HepG2 (cell line): ENCODE measurements around the gene PLCL1. TPM values are rescaled to one million over a fixed set of nuclear protein-coding genes. Genes with fewer than 3 reads are reported as not detected.

Source experiments
- ATAC-seq: fragments of 200-7000 bp; cut with Tn5 transposase; 3 replicates; pipeline ENCODE4 v1.9.1; 2020; ENCODE audit warnings: mild to moderate bottlenecking, moderate library complexity
- BruUV-seq: library from RNA; stranded (reverse); fragments of 400-500 nt; replicated peaks from 2 replicates; lab custom pipeline; 2021; lab: Mats Ljungman, UMichigan
- CTCF ChIA-PET: fragments of 300-600 bp; formaldehyde crosslinking; extraction: SDS; loops from one replicate; lab custom pipeline; 2021; ENCODE audit warnings: low total read pairs, inconsistent platforms, low intra/inter-chr PET ratio; lab: Yijun Ruan, JAX
- POLR2A ChIA-PET: fragments of 350-600 bp; sonication (Branson Sonifier 250); formaldehyde crosslinking; loops from one replicate; lab custom pipeline; 2020; ENCODE audit warnings: antibody characterized with exemption, inconsistent platforms; lab: Yijun Ruan, JAX
- DNase-seq: peaks from one replicate; pipeline ENCODE4 v3.0.0-alpha.2; 2015; ENCODE audit warnings: low spot score
- FAIRE-seq: peaks from 3 replicates; lab custom pipeline; 2011; peaks lifted over from hg19 to GRCh38; lab: Jason Lieb, UNC
- H2AFZ ChIP-seq: one replicate; pipeline ENCODE4 v1.6.1; 2011; ENCODE audit warnings: low read length, inconsistent platforms
- H3K27ac ChIP-seq: fragments of 300-600 bp; 3 replicates; pipeline ENCODE4 v1.8.0; 2011; ENCODE audit warnings: mixed run types, mild to moderate bottlenecking, mixed read lengths, low read length, inconsistent platforms; ENCODE audit not compliant: insufficient read depth; ENCODE audit errors: extremely low read length
- H3K27me3 ChIP-seq, 2 experiments: fragments of 200-600 bp in 1 of 2; 2 replicates in 1 of 2; 3 replicates in 1 of 2; pipeline versions ENCODE4 v1.6.0 to v1.8.0; 2011; ENCODE audit warnings: low read length in 2 of 2, mild to moderate bottlenecking in 2 of 2, moderate library complexity in 2 of 2, inconsistent platforms in 1 of 2; ENCODE audit not compliant: insufficient read depth in 2 of 2, control insufficient read depth in 1 of 2
- H3K36me3 ChIP-seq, 2 experiments: fragments of 200-600 bp in 1 of 2; replicated peaks in 1 of 2; 2 replicates in 1 of 2; 3 replicates in 1 of 2; pipeline versions ENCODE4 v1.5.1 to v1.8.0; 2011; ENCODE audit warnings: low read length in 2 of 2, inconsistent platforms in 1 of 2; ENCODE audit not compliant: insufficient read depth in 2 of 2, control insufficient read depth in 1 of 2
- H3K4me1 ChIP-seq: 2 replicates; pipeline ENCODE4 v1.5.1; 2012; ENCODE audit warnings: low read length, inconsistent platforms; ENCODE audit not compliant: insufficient read depth
- H3K4me2 ChIP-seq: 2 replicates; pipeline ENCODE4 v1.6.0; 2011; ENCODE audit warnings: low read depth, low read length, inconsistent platforms
- H3K4me3 ChIP-seq, 3 experiments: fragments of 200-600 bp in 1 of 3; sonication (generic), shearing (Covaris generic) in 1 of 3; replicated peaks in 1 of 3; 2 replicates each; pipeline ENCODE4 v1.5.1; 2011 to 2016; ENCODE audit warnings: low read length in 3 of 3, inconsistent platforms in 2 of 3, low read depth in 2 of 3, mild to moderate bottlenecking in 2 of 3, control low read depth in 1 of 3, mixed read lengths in 1 of 3; ENCODE audit not compliant: insufficient read depth in 1 of 3
- H3K79me2 ChIP-seq: one replicate; pipeline ENCODE4 v1.6.1; 2011; ENCODE audit warnings: low read length, inconsistent platforms; ENCODE audit not compliant: insufficient read depth
- H3K9ac ChIP-seq: 2 replicates; pipeline ENCODE4 v1.6.0; 2011; ENCODE audit warnings: mild to moderate bottlenecking, low read depth, low read length, inconsistent platforms; ENCODE audit not compliant: insufficient read depth
- H3K9me3 ChIP-seq: 2 replicates; pipeline ENCODE4 v1.5.1; 2012; ENCODE audit warnings: mild to moderate bottlenecking, low read length
- H4K20me1 ChIP-seq: 2 replicates; pipeline ENCODE4 v1.6.0; 2011; ENCODE audit warnings: inconsistent platforms, mild to moderate bottlenecking, low read length, moderate library complexity; ENCODE audit not compliant: insufficient read depth
- CCDC6 ChIP-seq: sonication (generic); formaldehyde crosslinking; IDR thresholded peaks from 2 replicates; pipeline ENCODE4 v1.8.1; 2022; ENCODE audit warnings: mild to moderate bottlenecking, missing genetic modification reagents, moderate library complexity
- CSRNP1 ChIP-seq: sonication (generic); formaldehyde crosslinking; IDR thresholded peaks from 2 replicates; pipeline ENCODE4 v1.8.1; 2023; ENCODE audit warnings: mild to moderate bottlenecking, missing genetic modification reagents
- DZIP1 ChIP-seq: sonication (generic); formaldehyde crosslinking; IDR thresholded peaks from 2 replicates; pipeline ENCODE4 v1.5.0; 2020; ENCODE audit warnings: mild to moderate bottlenecking, missing genetic modification reagents
- KAT2B ChIP-seq: fragments of 150-350 bp; IDR thresholded peaks from 2 replicates; pipeline ENCODE4 v1.6.1; 2014; ENCODE audit warnings: low read depth, low read length, borderline replicate concordance
- KLF12 ChIP-seq: sonication (generic); formaldehyde crosslinking; IDR thresholded peaks from 2 replicates; pipeline ENCODE4 v1.4.0; 2020; ENCODE audit warnings: missing genetic modification reagents, borderline replicate concordance
- MED13 ChIP-seq: sonication (generic); formaldehyde crosslinking; IDR thresholded peaks from 2 replicates; pipeline ENCODE4 v1.5.0; 2020; ENCODE audit warnings: missing genetic modification reagents
- MTF2 ChIP-seq: sonication (generic); formaldehyde crosslinking; IDR thresholded peaks from 2 replicates; pipeline ENCODE4 v1.5.0; 2020; ENCODE audit warnings: missing genetic modification reagents, borderline replicate concordance
- RARG ChIP-seq: sonication (generic); formaldehyde crosslinking; IDR thresholded peaks from 2 replicates; pipeline ENCODE4 v1.4.0; 2020; ENCODE audit warnings: low read depth, mild to moderate bottlenecking, missing genetic modification reagents
- SMAD3 ChIP-seq: sonication (generic); formaldehyde crosslinking; IDR thresholded peaks from 2 replicates; pipeline ENCODE4 v1.4.0; 2020; ENCODE audit warnings: missing genetic modification reagents
- SMARCE1 ChIP-seq: fragments of 450-650 bp; IDR thresholded peaks from 2 replicates; pipeline ENCODE4 v1.6.1; 2017; ENCODE audit warnings: borderline replicate concordance
- ZNF274 ChIP-seq: sonication (generic); formaldehyde crosslinking; IDR thresholded peaks from 2 replicates; pipeline ENCODE4 v1.5.1; 2020; ENCODE audit warnings: mild to moderate bottlenecking, missing genetic modification reagents
- ZNF501 ChIP-seq: sonication (generic); formaldehyde crosslinking; IDR thresholded peaks from 2 replicates; pipeline ENCODE4 v1.5.1; 2020; ENCODE audit warnings: mild to moderate bottlenecking, moderate library complexity, missing genetic modification reagents
- ZNF549 ChIP-seq: sonication (generic); formaldehyde crosslinking; IDR thresholded peaks from 2 replicates; pipeline ENCODE4 v1.5.0; 2020; ENCODE audit warnings: missing genetic modification reagents
- ZNF781 ChIP-seq: sonication (generic); formaldehyde crosslinking; IDR thresholded peaks from 2 replicates; pipeline ENCODE4 v1.5.1; 2020; ENCODE audit warnings: borderline replicate concordance, mild to moderate bottlenecking, missing genetic modification reagents; ENCODE audit errors: not compliant biosample characterization
- ZSCAN31 ChIP-seq: sonication (generic); formaldehyde crosslinking; IDR thresholded peaks from 2 replicates; pipeline ENCODE4 v1.5.0; 2020; ENCODE audit warnings: low read depth, mild to moderate bottlenecking, missing genetic modification reagents
- WGBS: methylation state at CpG from one replicate; pipeline ENCODE4 v1.1.6; 2017; ENCODE audit warnings: low lambda C conversion rate; 5-methylcytosine and 5-hydroxymethylcytosine counted together
- in situ Hi-C: cut with HindIII; loops from 2 replicates; pipeline ENCODE4 v1.10.0; 2017; ENCODE audit warnings: low pct_unique_long_range_greater_than_20kb; ENCODE audit not compliant: extremely low pct_ligation_motif_present
- intact Hi-C: fragments of 100-400 bp; cut with micrococcal nuclease; formaldehyde crosslinking; loops from one replicate; pipeline ENCODE4 v1.10.0; 2022; ENCODE audit not compliant: unreplicated experiment
- polyA plus RNA-seq, 8 experiments: library from polyadenylated mRNA; depleted of rRNA in 3 of 8; stranded (reverse) in 7 of 8; unstranded in 1 of 8; fragments of >200 nt; fragmentation: Illumina TruSeq in 4 of 8; extraction: Trizol in 4 of 8; gene quantifications; 2 replicates each; pipeline versions ENCODE4 v1.2.1 to v1.2.3, GENCODE V29; 2011 to 2016; ENCODE audit warnings: low read depth in 4 of 8, missing spikeins in 1 of 8, mixed read lengths in 1 of 8; ENCODE audit not compliant: insufficient read depth in 1 of 8
- total RNA-seq, 5 experiments: library from RNA; depleted of rRNA; stranded (reverse); fragments of >200 nt; fragmentation: Illumina TruSeq; extraction: Trizol; gene quantifications; 2 replicates each; pipeline ENCODE4 v1.2.3, GENCODE V29; 2016; ENCODE audit warnings: low read depth in 1 of 5
- TF ChIP-seq, protein P1 (sequence below): sonication (generic); formaldehyde crosslinking; IDR thresholded peaks from 2 replicates; pipeline ENCODE4 v1.4.0; 2020; ENCODE audit warnings: mild to moderate bottlenecking, missing genetic modification reagents

Gene PLCL1
- total and polyA plus RNA-seq, 2 of the 13 experiments (the other 11 are each of a cell fraction or from before 2014, with no cell fraction given), result not detected

DNA sequence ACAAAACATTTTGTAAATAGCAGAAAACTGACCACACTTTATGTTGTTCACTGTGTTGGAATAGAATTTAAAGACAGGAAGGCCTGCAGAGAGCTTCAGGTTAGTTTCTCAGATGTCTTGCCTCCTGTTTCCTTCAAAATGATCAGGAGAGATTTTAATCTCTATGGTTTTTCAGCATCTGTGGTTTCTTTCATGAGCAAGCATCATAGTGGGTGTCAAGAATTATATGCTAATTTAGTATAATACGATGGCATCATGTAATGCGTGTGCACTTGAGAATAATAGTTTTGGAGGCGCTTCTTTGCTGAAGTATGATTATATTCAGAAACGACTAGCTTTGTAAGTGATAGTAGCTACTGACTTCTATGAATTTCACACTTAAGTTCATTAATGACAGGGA lies 149.9 kb downstream of the PLCL1 start:
- CTCF ChIA-PET, result no interaction called here
- no peak overlapping the region for H2AFZ ChIP-seq
- no peaks in the 10 kb centered on the region for H4K20me1 ChIP-seq
- H3K9me3 ChIP-seq, result no peaks in the 10 kb centered on the region
- intact Hi-C loops (no loop called here), in situ Hi-C loops (no loop called here)
- ATAC-seq (no peak), FAIRE-seq (no peak), DNase-seq (no peak)
- WGBS, result 1% methylated on average over 4 of the region's 4 CpGs
- POLR2A ChIA-PET, result no interaction called here
- no peaks in the 10 kb centered on the region for H3K27me3 ChIP-seq
- no peak overlapping the region for H3K4me2 ChIP-seq
- H3K9ac ChIP-seq, result no peak overlapping the region
- H3K79me2 ChIP-seq, result no peaks in the 10 kb centered on the region
- H3K4me3 ChIP-seq, result no peak overlapping the region
- H3K4me1 ChIP-seq, result no peaks in the 10 kb centered on the region
- no TSS peak for BruUV-seq
- H3K27ac ChIP-seq, result no peak overlapping the region
- TF ChIP-seq MTF2 (no peak), MED13 (no peak), ZNF781 (CRISPR knock-in tag) (no peak), SMAD3 (CRISPR knock-in tag) (no peak), KAT2B (no peak), DZIP1 (CRISPR knock-in tag) (no peak)
- H3K36me3 ChIP-seq, result no peaks in the 10 kb centered on the region

DNA sequence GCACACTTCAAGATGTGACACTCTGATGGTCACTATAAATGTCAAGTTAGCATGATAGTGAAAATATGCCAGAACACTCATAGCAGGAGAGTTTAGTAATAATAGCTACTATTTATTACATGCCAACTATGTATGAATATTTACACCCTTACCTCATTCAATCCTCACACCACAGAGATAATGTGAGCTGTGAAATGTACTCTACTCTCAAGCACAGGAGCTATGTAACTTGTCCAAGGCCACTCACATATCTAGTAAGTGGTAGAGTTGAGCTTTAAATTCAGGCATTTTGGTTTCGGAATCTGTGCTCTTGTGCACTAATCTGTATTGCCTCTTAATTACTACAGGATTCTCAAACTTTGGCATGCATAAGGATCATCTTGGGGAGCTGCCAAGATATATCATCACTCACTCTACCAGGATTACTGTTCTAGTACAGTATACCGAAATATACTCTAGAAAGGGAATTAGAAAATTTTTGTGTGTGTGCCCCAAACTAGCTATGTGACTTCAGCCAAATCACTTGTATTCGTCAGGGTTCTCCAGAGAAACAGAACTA lies 154.3 kb downstream of the PLCL1 start:
- H3K4me1 ChIP-seq, result no peaks in the 10 kb centered on the region
- no peak overlapping the region for H3K4me3 ChIP-seq
- BruUV-seq, result no TSS peak
- ATAC-seq (no peak), FAIRE-seq (no peak), DNase-seq (no peak)
- intact Hi-C loops (no loop called here), in situ Hi-C loops (no loop called here)
- no peak overlapping the region for H3K9ac ChIP-seq
- no peaks in the 10 kb centered on the region for H3K9me3 ChIP-seq
- H3K79me2 ChIP-seq, result no peaks in the 10 kb centered on the region
- H3K4me2 ChIP-seq, result no peak overlapping the region
- no peak overlapping the region for H2AFZ ChIP-seq
- ChIA-PET CTCF (no interaction called here), POLR2A (no interaction called here)
- WGBS, result under 1% methylated on average over 3 of the region's 3 CpGs
- H3K27me3 ChIP-seq, result no peaks in the 10 kb centered on the region
- H4K20me1 ChIP-seq, result no peaks in the 10 kb centered on the region
- H3K36me3 ChIP-seq, result no peaks in the 10 kb centered on the region
- H3K27ac ChIP-seq, result no peak overlapping the region
- no peak for TF ChIP-seq SMARCE1
- no peak for TF ChIP-seq KLF12
- no peak for TF ChIP-seq ZSCAN31 (CRISPR knock-in tag)
- TF ChIP-seq CCDC6 (CRISPR knock-in tag), result no peak
- TF ChIP-seq CSRNP1 (CRISPR knock-in tag), result no peak
- no peak for TF ChIP-seq ZNF501
- TF ChIP-seq, protein P1, sequence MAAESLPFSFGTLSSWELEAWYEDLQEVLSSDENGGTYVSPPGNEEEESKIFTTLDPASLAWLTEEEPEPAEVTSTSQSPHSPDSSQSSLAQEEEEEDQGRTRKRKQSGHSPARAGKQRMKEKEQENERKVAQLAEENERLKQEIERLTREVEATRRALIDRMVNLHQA (CRISPR knock-in tag), result no peak
- TF ChIP-seq ZNF274 (CRISPR knock-in tag), result no peak
- no peak for TF ChIP-seq RARG (CRISPR knock-in tag)
- TF ChIP-seq ZNF549, result no peak
